Smooth muscle cell (in vitro differentiated cells): ENCODE results near the gene GNMT. TPM values are rescaled to one million over a fixed set of nuclear protein-coding genes. Genes with fewer than 3 reads are reported as not detected.

Source experiments
- DNase-seq: peaks from one replicate; lab custom pipeline; 2025; ENCODE audit not compliant: unreplicated experiment; lab: John Stamatoyannopoulos, UW
- H2AFZ ChIP-seq: fragments of 200-600 bp; sonication (generic); 2 replicates; pipeline ENCODE4 v1.6.0; 2016; ENCODE audit warnings: antibody characterized with exemption, low read depth, mild to moderate bottlenecking
- H3F3A ChIP-seq: fragments of 200-600 bp; sonication (generic); 2 replicates; pipeline ENCODE4 v1.6.0; 2017; ENCODE audit warnings: antibody characterized with exemption, low read depth
- H3K27ac ChIP-seq: fragments of 200-600 bp; sonication (generic); 2 replicates; pipeline ENCODE4 v1.5.1; 2016; ENCODE audit warnings: low read depth, mild to moderate bottlenecking
- H3K27me3 ChIP-seq: fragments of 200-600 bp; sonication (generic); 2 replicates; pipeline ENCODE4 v1.6.1; 2016; ENCODE audit warnings: low read depth, mild to moderate bottlenecking
- H3K36me3 ChIP-seq: fragments of 200-600 bp; sonication (generic); 2 replicates; pipeline ENCODE4 v1.5.1; 2016; ENCODE audit warnings: low read depth
- H3K4me1 ChIP-seq: fragments of 200-600 bp; sonication (generic); 2 replicates; pipeline ENCODE4 v1.5.1; 2016; ENCODE audit warnings: low read depth
- H3K4me2 ChIP-seq: fragments of 200-600 bp; sonication (generic); 2 replicates; pipeline ENCODE4 v1.6.0; 2016; ENCODE audit warnings: mild to moderate bottlenecking
- H3K4me3 ChIP-seq: fragments of 200-600 bp; sonication (generic); 2 replicates; pipeline ENCODE4 v1.5.1; 2016; ENCODE audit warnings: mild to moderate bottlenecking
- H3K79me2 ChIP-seq: fragments of 200-600 bp; sonication (generic); 2 replicates; pipeline ENCODE4 v1.6.0; 2016; ENCODE audit warnings: low read depth, mild to moderate bottlenecking
- H3K9ac ChIP-seq: fragments of 200-600 bp; sonication (generic); 2 replicates; pipeline ENCODE4 v1.6.0; 2016; ENCODE audit warnings: low read depth
- H3K9me3 ChIP-seq: fragments of 200-600 bp; sonication (generic); replicated peaks from 2 replicates; pipeline ENCODE4 v1.5.1; 2016; ENCODE audit warnings: low read depth
- H4K20me1 ChIP-seq: fragments of 200-600 bp; sonication (generic); 2 replicates; pipeline ENCODE4 v1.6.0; 2016; ENCODE audit warnings: low read depth
- CTCF ChIP-seq: fragments of 200-600 bp; sonication (generic); IDR thresholded peaks from 2 replicates; pipeline ENCODE4 v1.5.1; 2017; ENCODE audit warnings: borderline replicate concordance, mild to moderate bottlenecking, antibody characterized with exemption; ENCODE audit not compliant: insufficient read depth, poor library complexity, severe bottlenecking
- WGBS: methylation state at CpG from one replicate; pipeline ENCODE4 v1.1.7; 2016; ENCODE audit warnings: low lambda C conversion rate; 5-methylcytosine and 5-hydroxymethylcytosine counted together
- polyA plus RNA-seq: library from polyadenylated mRNA; unstranded; fragments of >200 nt; fragmentation: Nextera tagmentation; extraction: Ambion mirVana; gene quantifications from 2 replicates; pipeline ENCODE4 v1.2.1, GENCODE V29; 2016
- total RNA-seq: library from RNA; depleted of rRNA; stranded (reverse); fragments of >200 nt; gene quantifications from 2 replicates; pipeline ENCODE4 v1.2.3, GENCODE V29; 2014

The GNMT gene
- total and polyA plus RNA-seq, 2 experiments from 2014 or later = not detected

DNA sequence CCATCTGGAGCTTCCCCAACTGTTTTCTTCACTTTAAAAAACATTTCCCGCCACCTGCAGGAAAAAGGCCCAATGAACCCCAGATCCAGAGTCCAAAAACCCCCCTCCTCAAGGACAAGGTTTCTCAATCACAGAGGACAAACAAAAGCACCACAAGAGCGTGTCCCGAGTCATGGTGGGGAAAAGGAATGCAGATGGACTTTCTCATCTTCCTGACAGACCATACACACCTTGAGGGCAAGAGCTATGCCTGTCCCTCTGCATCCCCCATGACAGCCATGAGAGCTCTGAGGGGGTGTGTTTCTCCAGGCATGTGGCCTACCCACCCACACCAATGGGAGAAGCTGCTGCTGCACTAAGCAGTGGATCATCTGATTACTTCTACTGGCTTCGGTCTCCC is 9.4 kb downstream of the GNMT start:
- 93% methylated on average over 4 of the region's 4 CpGs for WGBS
- H3K79me2 ChIP-seq = no peaks in the 10 kb centered on the region
- no peak for DNase-seq

GRCh38 chr6:42970871-42971612 is 10.5 kb downstream of the GNMT start:
- WGBS = 74% methylated on average over 4 of the region's 4 CpGs

More for the DNA sequence above, 9.4 kb downstream of the GNMT start:
- peaks cover 8% of the 10 kb centered on the region for H3F3A ChIP-seq
- no peaks in the 10 kb centered on the region for H3K9me3 ChIP-seq
- no peak overlapping the region for H3K4me3 ChIP-seq
- no peak overlapping the region for H3K4me2 ChIP-seq
- no peaks in the 10 kb centered on the region for H4K20me1 ChIP-seq
- H3K27ac ChIP-seq = no peak overlapping the region
- H2AFZ ChIP-seq = no peak overlapping the region
- no peaks in the 10 kb centered on the region for H3K36me3 ChIP-seq
- H3K4me1 ChIP-seq = no peaks in the 10 kb centered on the region
- TF ChIP-seq CTCF = no peak
- no peak overlapping the region for H3K9ac ChIP-seq
- no peaks in the 10 kb centered on the region for H3K27me3 ChIP-seq

DNA sequence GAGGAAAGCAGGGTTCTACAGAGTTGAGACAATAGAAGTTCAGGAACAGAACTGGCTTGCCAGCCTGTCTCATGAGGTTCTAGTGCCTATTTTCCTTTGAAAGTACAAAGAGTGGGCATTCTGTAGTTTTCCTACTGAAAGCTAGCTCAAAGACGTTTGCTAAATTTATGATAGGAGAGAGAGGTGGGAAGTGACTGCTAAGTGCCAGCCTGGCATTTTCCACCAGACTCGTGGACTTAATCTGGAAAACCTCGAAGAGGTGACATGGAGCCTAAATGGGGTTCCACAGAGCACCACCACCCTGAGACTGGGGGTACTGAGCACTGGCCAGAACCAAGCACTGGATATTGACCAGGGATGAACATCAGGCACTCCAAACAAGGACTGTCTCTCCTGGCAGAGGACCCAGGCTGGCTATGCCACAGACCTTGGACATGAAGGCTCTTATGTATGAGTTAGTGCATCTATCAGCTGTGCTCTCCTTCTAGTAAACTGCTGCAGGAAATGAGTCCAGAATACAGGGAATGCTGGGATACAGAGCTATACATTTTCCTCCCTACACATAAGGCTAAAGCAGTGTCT is 11.3 kb downstream of the GNMT start:
- H3K9me3 ChIP-seq = no peaks in the 10 kb centered on the region
- DNase-seq = no peak
- H3K4me3 ChIP-seq = no peak overlapping the region
- 90% methylated on average over 3 of the region's 3 CpGs for WGBS
- no peak overlapping the region for H3K9ac ChIP-seq
- H3K36me3 ChIP-seq = no peaks in the 10 kb centered on the region
- H3K79me2 ChIP-seq = peaks cover 6% of the 10 kb centered on the region
- H4K20me1 ChIP-seq = peaks cover 15% of the 10 kb centered on the region
- no peak for TF ChIP-seq CTCF
- H3K4me1 ChIP-seq = no peaks in the 10 kb centered on the region
- no peak overlapping the region for H2AFZ ChIP-seq
- H3K27me3 ChIP-seq = no peaks in the 10 kb centered on the region
- peak overlapping the region; percentile 28 for H3K27ac ChIP-seq
- peaks cover 8% of the 10 kb centered on the region for H3F3A ChIP-seq
- no peak overlapping the region for H3K4me2 ChIP-seq

More at GRCh38 chr6:42970871-42971612, 10.5 kb downstream of the GNMT start:
- Histone ChIP-seq H3K36me3 (no peaks in the 10 kb centered on the region), H3K9me3 (no peaks in the 10 kb centered on the region), H3K79me2 (no peaks in the 10 kb centered on the region), H3F3A (peaks cover 8% of the 10 kb centered on the region), H3K4me3 (no peak overlapping the region), H3K27me3 (no peaks in the 10 kb centered on the region), H3K27ac (no peak overlapping the region), H4K20me1 (peaks cover 9% of the 10 kb centered on the region), H3K9ac (no peak overlapping the region), H3K4me1 (no peaks in the 10 kb centered on the region), H3K4me2 (peak overlapping the region; percentile 7), H2AFZ (no peak overlapping the region)
- no peak for TF ChIP-seq CTCF
- no peak for DNase-seq
